Endothelial cell of umbilical vein (primary cell): ENCODE data around the gene ZNF775. TPM values are rescaled to one million over a fixed set of nuclear protein-coding genes. Genes with fewer than 3 reads are reported as not detected.

Experiments
- BruUV-seq: library from RNA; stranded (reverse); fragments of 400-500 nt; replicated peaks from 2 replicates; lab custom pipeline; 2021; lab: Mats Ljungman, UMichigan
- CTCF ChIA-PET: fragments of 300-600, 350-600 bp; sonication (Branson Sonifier 250); formaldehyde crosslinking; loops from one replicate; lab custom pipeline; 2021; ENCODE audit warnings: antibody characterized with exemption, inconsistent platforms; lab: Charles Lee
- POLR2A ChIA-PET: fragments of 300-600, 350-600 bp; sonication (Branson Sonifier 250); formaldehyde crosslinking; loops from one replicate; lab custom pipeline; 2021; ENCODE audit warnings: antibody characterized with exemption, inconsistent platforms; lab: Charles Lee
- DNase-seq: peaks from one replicate; pipeline ENCODE4 v3.0.0-alpha.2; 2011; ENCODE audit warnings: low read depth, low spot score
- FAIRE-seq: peaks from 2 replicates; lab custom pipeline; 2011; peaks lifted over from hg19 to GRCh38; lab: Jason Lieb, UNC
- H2AFZ ChIP-seq: 2 replicates; pipeline ENCODE4 v1.6.0; 2012; ENCODE audit warnings: low read depth, low read length, control low read depth, inconsistent platforms
- H3K27ac ChIP-seq: 2 replicates; pipeline ENCODE4 v1.5.1; 2011; ENCODE audit warnings: low read depth, mild to moderate bottlenecking, control low read depth, low read length, moderate library complexity; ENCODE audit not compliant: insufficient read depth
- H3K27me3 ChIP-seq, 2 experiments: 2 replicates each; pipeline versions ENCODE4 v1.6.0 to v1.6.1; 2011; ENCODE audit warnings: low read length in 2 of 2, mixed read lengths in 1 of 2; ENCODE audit not compliant: control insufficient read depth in 2 of 2, insufficient read depth in 2 of 2
- H3K36me3 ChIP-seq, 2 experiments: 2 replicates in 1 of 2; 3 replicates in 1 of 2; pipeline ENCODE4 v1.5.1; 2011; ENCODE audit warnings: low read length in 2 of 2, mild to moderate bottlenecking in 1 of 2, moderate library complexity in 1 of 2; ENCODE audit not compliant: control insufficient read depth in 2 of 2, insufficient read depth in 2 of 2; ENCODE audit errors: extremely low read depth in 1 of 2
- H3K4me1 ChIP-seq: 3 replicates; pipeline ENCODE4 v1.5.1; 2011; ENCODE audit warnings: mild to moderate bottlenecking, low read length; ENCODE audit not compliant: control insufficient read depth, insufficient read depth; ENCODE audit errors: extremely low read depth
- H3K4me2 ChIP-seq: 2 replicates; pipeline ENCODE4 v1.6.1; 2011; ENCODE audit warnings: low read length, control low read depth, mixed read lengths; ENCODE audit not compliant: insufficient read depth
- H3K4me3 ChIP-seq, 3 experiments: fragments of 200-600 bp in 1 of 3; sonication (generic), shearing (Covaris generic) in 1 of 3; replicated peaks in 1 of 3; 2 replicates each; pipeline ENCODE4 v1.5.1; 2011 to 2016; ENCODE audit warnings: control low read depth in 3 of 3, low read length in 3 of 3, mild to moderate bottlenecking in 2 of 3, inconsistent platforms in 1 of 3, low read depth in 1 of 3, moderate library complexity in 1 of 3; ENCODE audit not compliant: insufficient read depth in 1 of 3
- H3K79me2 ChIP-seq: 2 replicates; pipeline ENCODE4 v1.6.0; 2012; ENCODE audit warnings: low read length, inconsistent platforms; ENCODE audit not compliant: control insufficient read depth, insufficient read depth
- H3K9ac ChIP-seq: replicated peaks from 2 replicates; pipeline ENCODE3; 2011; ENCODE audit warnings: low read length, control low read depth; ENCODE audit not compliant: insufficient read depth; ENCODE audit errors: extremely low read depth
- H3K9me1 ChIP-seq: replicated peaks from 3 replicates; pipeline ENCODE4 v1.6.0; 2011; ENCODE audit warnings: mild to moderate bottlenecking, low read length; ENCODE audit not compliant: control insufficient read depth, insufficient read depth; ENCODE audit errors: extremely low read depth
- H3K9me3 ChIP-seq: replicated peaks from 2 replicates; pipeline ENCODE4 v1.5.1; 2012; ENCODE audit warnings: low read length, inconsistent platforms; ENCODE audit not compliant: control insufficient read depth, insufficient read depth
- H4K20me1 ChIP-seq: replicated peaks from 2 replicates; pipeline ENCODE3; 2011; ENCODE audit warnings: mild to moderate bottlenecking, low read length; ENCODE audit not compliant: control insufficient read depth, insufficient read depth; ENCODE audit errors: extremely low read depth
- CTCF ChIP-seq, 2 donors: IDR thresholded peaks; 1 replicate in 1 of 2; 2 replicates in 1 of 2; pipeline ENCODE4 v1.5.1; 2011; ENCODE audit warnings: low read length in 2 of 2, mild to moderate bottlenecking in 2 of 2, moderate library complexity in 2 of 2, control low read depth in 1 of 2, inconsistent platforms in 1 of 2, low read depth in 1 of 2; ENCODE audit not compliant: insufficient read depth in 1 of 2; ENCODE audit errors: extremely low read depth in 1 of 2
- EZH2 ChIP-seq: IDR thresholded peaks from 2 replicates; pipeline ENCODE4 v1.6.1; 2012; ENCODE audit warnings: borderline replicate concordance, low read depth, mild to moderate bottlenecking, moderate library complexity, low read length, inconsistent platforms; ENCODE audit not compliant: severe bottlenecking
- FOS ChIP-seq: IDR thresholded peaks from 2 replicates; pipeline ENCODE4 v1.6.1; 2011; ENCODE audit warnings: mild to moderate bottlenecking, low read length, moderate library complexity, borderline replicate concordance; ENCODE audit not compliant: insufficient read depth
- GATA2 ChIP-seq: IDR thresholded peaks from 2 replicates; pipeline ENCODE4 v1.7.0; 2011; ENCODE audit warnings: low read depth, mild to moderate bottlenecking, moderate library complexity, mixed read lengths, low read length; ENCODE audit not compliant: insufficient read length, insufficient read depth
- JUN ChIP-seq: IDR thresholded peaks from 2 replicates; pipeline ENCODE4 v1.6.1; 2011; ENCODE audit warnings: borderline replicate concordance, low read depth; ENCODE audit not compliant: insufficient read length, insufficient read depth
- MAX ChIP-seq: IDR thresholded peaks from 2 replicates; pipeline ENCODE4 v1.6.1; 2011; ENCODE audit not compliant: insufficient read depth, insufficient read length
- MYC ChIP-seq: IDR thresholded peaks from one replicate; pipeline ENCODE4 v1.6.1; 2011; ENCODE audit warnings: mild to moderate bottlenecking, low read depth, low read length
- POLR2A ChIP-seq: IDR thresholded peaks from 2 replicates; pipeline ENCODE4 v1.6.1; 2012; ENCODE audit warnings: low read depth, mild to moderate bottlenecking, control low read depth, low read length
- POLR2AphosphoS5 ChIP-seq: IDR thresholded peaks from 2 replicates; pipeline ENCODE4 v1.6.1; 2012; ENCODE audit warnings: low read depth, mild to moderate bottlenecking, control low read depth, low read length, moderate library complexity; ENCODE audit not compliant: insufficient read depth
- dilution Hi-C: fragments of 300-500 bp; cut with MboI; formaldehyde crosslinking; loops from one replicate; pipeline ENCODE4 v1.15.0; 2019; ENCODE audit warnings: low sequenced_read_pairs; ENCODE audit not compliant: extremely low pct_ligation_motif_present
- intact Hi-C: fragments of 100-400 bp; cut with micrococcal nuclease; formaldehyde crosslinking; loops from one replicate; pipeline ENCODE4 v1.10.0; 2022
- polyA plus RNA-seq, 4 experiments: library from polyadenylated mRNA; depleted of rRNA in 3 of 4; stranded (reverse) in 3 of 4; unstranded in 1 of 4; fragments of >200 nt; gene quantifications; 2 replicates each; pipeline versions ENCODE4 v1.2.1 to v1.2.3, GENCODE V29; 2011 to 2012; ENCODE audit warnings: missing spikeins in 1 of 4
- total RNA-seq: library from RNA; stranded (reverse); gene quantifications from 2 replicates; pipeline ENCODE4 v1.2.3, GENCODE V29; 2021

ZNF775 gene
- total and polyA plus RNA-seq, 2 donors (not counting 3 experiments of a cell fraction or from before 2014, with no cell fraction given): 5.8 to 8.3 TPM

GRCh38 chr7:150432915-150433892, 54.1 kb downstream of the ZNF775 start:
- Histone ChIP-seq H3K27ac (no peak overlapping the region), H3K27me3 (peaks cover 5 to 10% of the 10 kb centered on the region in 2 experiments), H3K4me1 (no peaks in the 10 kb centered on the region), H4K20me1 (no peaks in the 10 kb centered on the region), H2AFZ (no peak overlapping the region), H3K36me3 (no peaks in the 10 kb centered on the region), H3K79me2 (no peaks in the 10 kb centered on the region), H3K4me3 (no peak overlapping the region), H3K4me2 (no peak overlapping the region), H3K9me3 (no peaks in the 10 kb centered on the region), H3K9ac (no peak overlapping the region), H3K9me1 (no peaks in the 10 kb centered on the region)
- intact Hi-C loops: no loop called here
- ChIA-PET POLR2A (no interaction called here), CTCF (interaction anchor here (1.3 to 2.3 kb wide), 2 partner anchors 12 to 15 kb away, joined by 4 to 8 read pairs; no protein-coding TSS in a partner anchor)
- dilution Hi-C loops: no loop called here
- DNase-seq (no peak), FAIRE-seq (no peak)
- TF ChIP-seq POLR2A: no peak
- TF ChIP-seq EZH2: no peak
- no peak for TF ChIP-seq MAX
- no peak for TF ChIP-seq POLR2AphosphoS5
- no peak for TF ChIP-seq GATA2
- no peak for TF ChIP-seq MYC
- TF ChIP-seq FOS: no peak
- no peak for TF ChIP-seq CTCF (IDR thresholded peaks at IDR 0.05; ENCODE audit: extremely low read depth in 1 of 2, insufficient read depth in 1 of 2, low read depth in 1 of 2, low read length in 2 of 2)
- no peak for TF ChIP-seq JUN
- BruUV-seq: no TSS peak
